ENCODE results near the gene VSIG10L. TPM values are rescaled to one million over a fixed set of nuclear protein-coding genes. Genes with fewer than 3 reads are reported as not detected.

VSIG10L gene
- polyA plus RNA-seq, 1 donor from 2014 or later: 1.5 TPM

Other genes with a start within 250 kb of the VSIG10L start
- gene CTU1, start 233.7 kb downstream of the VSIG10L start, polyA plus RNA-seq (ENCODE audit: insufficient read depth, low read depth, low replicate concordance): 3.4 TPM
- 0.76 TPM for gene SIGLEC9, start 217.2 kb downstream of the VSIG10L start, polyA plus RNA-seq (ENCODE audit: insufficient read depth, low read depth, low replicate concordance)
- 0.75 TPM for gene SIGLEC7, start 199.8 kb downstream of the VSIG10L start, polyA plus RNA-seq (ENCODE audit: insufficient read depth, low read depth, low replicate concordance)
- gene CD33, start 117.1 kb downstream of the VSIG10L start, polyA plus RNA-seq (ENCODE audit: insufficient read depth, low read depth, low replicate concordance): 1.5 TPM
- gene SIGLECL1, start 91.1 kb downstream of the VSIG10L start, polyA plus RNA-seq (ENCODE audit: insufficient read depth, low read depth, low replicate concordance): not detected
- gene IGLON5, start 30.5 kb downstream of the VSIG10L start, polyA plus RNA-seq (ENCODE audit: insufficient read depth, low read depth, low replicate concordance): 5.1 TPM
- 186 TPM for gene ETFB, start 24.2 kb upstream of the VSIG10L start, polyA plus RNA-seq (ENCODE audit: insufficient read depth, low read depth, low replicate concordance)
- gene CLDND2, start 26.9 kb upstream of the VSIG10L start, polyA plus RNA-seq (ENCODE audit: insufficient read depth, low read depth, low replicate concordance): 1.6 TPM
- gene NKG7, start 30.5 kb upstream of the VSIG10L start, polyA plus RNA-seq (ENCODE audit: insufficient read depth, low read depth, low replicate concordance): 6.8 TPM
- not detected for gene LIM2, start 45.8 kb upstream of the VSIG10L start, polyA plus RNA-seq (ENCODE audit: insufficient read depth, low read depth, low replicate concordance)
- not detected for gene C19orf84, start 48.5 kb upstream of the VSIG10L start, polyA plus RNA-seq (ENCODE audit: insufficient read depth, low read depth, low replicate concordance)
- 1.7 TPM for gene SIGLEC10, start 75.5 kb upstream of the VSIG10L start, polyA plus RNA-seq (ENCODE audit: insufficient read depth, low read depth, low replicate concordance)
- 2.0 TPM for gene SIGLEC8, start 116.3 kb upstream of the VSIG10L start, polyA plus RNA-seq (ENCODE audit: insufficient read depth, low read depth, low replicate concordance)
- gene CEACAM18, start 136.4 kb upstream of the VSIG10L start, polyA plus RNA-seq (ENCODE audit: insufficient read depth, low read depth, low replicate concordance): not detected
- gene SIGLEC12, start 159.7 kb upstream of the VSIG10L start, polyA plus RNA-seq (ENCODE audit: insufficient read depth, low read depth, low replicate concordance): 0.51 TPM
- gene SIGLEC6, start 189.5 kb upstream of the VSIG10L start, polyA plus RNA-seq (ENCODE audit: insufficient read depth, low read depth, low replicate concordance): not detected
- 4.9 TPM for gene ZNF175, start 229.1 kb upstream of the VSIG10L start, polyA plus RNA-seq (ENCODE audit: insufficient read depth, low read depth, low replicate concordance)

Data from brain (organoid and tissue), 1 donor.